HL-60 (cell line): ENCODE measurements around the gene CDT1.

ENCODE experiments used
- POLR2AphosphoS5 ChIP-seq: IDR thresholded peaks from 2 replicates; pipeline ENCODE4 v1.6.1; 2012; ENCODE audit warnings: low read depth
- TF ChIP-seq, protein P1 (sequence below): IDR thresholded peaks from one replicate; pipeline ENCODE4 v1.5.1; 2011; ENCODE audit warnings: low read length, control low read depth, inconsistent platforms; ENCODE audit not compliant: insufficient read depth

DNA sequence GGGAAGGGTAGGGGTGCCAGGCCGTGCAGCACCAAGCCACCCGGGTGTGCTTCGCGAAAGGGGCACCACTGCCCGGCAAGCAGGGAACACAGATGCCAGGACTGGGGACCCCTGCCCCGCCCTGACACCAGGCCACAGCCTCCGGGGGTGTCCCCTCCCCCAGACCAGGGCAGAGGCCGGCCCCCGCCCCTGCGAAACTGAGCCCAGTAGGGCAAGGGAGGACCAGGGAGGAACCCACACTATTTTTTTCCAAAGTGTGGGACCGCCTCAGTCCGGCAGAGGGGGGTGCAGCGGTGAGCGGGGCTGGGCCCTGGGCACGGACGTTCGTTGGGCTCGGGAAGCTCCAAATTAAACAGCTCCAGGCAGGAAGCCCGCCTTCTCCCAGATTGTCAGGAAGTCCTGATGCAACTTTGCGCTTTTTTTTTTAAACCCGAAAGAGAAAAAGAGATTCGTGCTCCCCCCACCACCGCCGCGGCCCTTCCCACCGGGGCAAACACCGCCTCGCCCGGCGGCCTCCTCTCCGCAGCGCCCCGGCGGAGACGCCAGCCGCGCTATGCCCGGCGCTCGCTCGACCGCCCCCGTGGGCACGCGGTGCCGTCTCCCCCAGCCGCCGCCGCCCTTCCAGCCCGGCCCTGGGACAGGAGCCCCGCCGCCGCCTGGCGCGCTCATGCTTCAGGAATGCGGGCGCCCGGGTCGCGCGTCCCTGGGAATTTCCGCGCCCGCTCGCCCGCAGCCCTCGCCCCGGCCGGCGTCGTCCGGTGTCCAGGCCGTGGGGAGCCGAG is 19.3 kb upstream of the CDT1 start:
- TF ChIP-seq, protein P1, sequence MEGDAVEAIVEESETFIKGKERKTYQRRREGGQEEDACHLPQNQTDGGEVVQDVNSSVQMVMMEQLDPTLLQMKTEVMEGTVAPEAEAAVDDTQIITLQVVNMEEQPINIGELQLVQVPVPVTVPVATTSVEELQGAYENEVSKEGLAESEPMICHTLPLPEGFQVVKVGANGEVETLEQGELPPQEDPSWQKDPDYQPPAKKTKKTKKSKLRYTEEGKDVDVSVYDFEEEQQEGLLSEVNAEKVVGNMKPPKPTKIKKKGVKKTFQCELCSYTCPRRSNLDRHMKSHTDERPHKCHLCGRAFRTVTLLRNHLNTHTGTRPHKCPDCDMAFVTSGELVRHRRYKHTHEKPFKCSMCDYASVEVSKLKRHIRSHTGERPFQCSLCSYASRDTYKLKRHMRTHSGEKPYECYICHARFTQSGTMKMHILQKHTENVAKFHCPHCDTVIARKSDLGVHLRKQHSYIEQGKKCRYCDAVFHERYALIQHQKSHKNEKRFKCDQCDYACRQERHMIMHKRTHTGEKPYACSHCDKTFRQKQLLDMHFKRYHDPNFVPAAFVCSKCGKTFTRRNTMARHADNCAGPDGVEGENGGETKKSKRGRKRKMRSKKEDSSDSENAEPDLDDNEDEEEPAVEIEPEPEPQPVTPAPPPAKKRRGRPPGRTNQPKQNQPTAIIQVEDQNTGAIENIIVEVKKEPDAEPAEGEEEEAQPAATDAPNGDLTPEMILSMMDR: no peak
- TF ChIP-seq POLR2AphosphoS5: no peak
